ENCODE measurements around the gene FCHO1.
"Not testable (repeated sequence)": the region's sequence is repeated elsewhere in the genome, so short reads cannot be mapped to it uniquely, and the experiment has no call there.

FCHO1 gene

GRCh38 chr19:17796013-17796837 lies 44.9 kb downstream of the FCHO1 start:
- no peak for DNase-seq

- no peak for DNase-seq
These were observed 45.7 kb downstream of the FCHO1 start for GRCh38 chr19:17796838-17797423.

GRCh38 chr19:17797424-17798201 lies 46.3 kb downstream of the FCHO1 start:
- no peak for DNase-seq

DNA sequence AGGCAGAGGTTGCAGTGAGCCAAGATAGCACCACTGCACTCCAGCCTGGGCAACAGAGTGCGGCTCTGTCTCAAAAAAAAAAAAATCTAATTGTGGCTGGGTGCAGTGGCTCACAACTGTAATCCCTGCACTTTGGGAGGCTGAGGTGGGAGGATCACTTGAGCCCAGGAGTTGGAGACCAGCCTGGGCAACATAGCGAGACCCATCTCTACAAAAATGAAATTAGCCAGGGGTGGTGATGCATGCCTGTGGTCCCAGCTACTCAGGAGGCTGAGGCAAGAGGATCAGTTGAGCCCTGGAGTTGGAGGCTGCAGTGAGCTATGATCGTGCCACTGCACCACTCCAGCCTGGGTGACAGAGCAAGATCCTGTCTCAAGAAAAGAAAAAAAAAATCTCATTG lies 47.3 kb downstream of the FCHO1 start:
- DNase-seq = not testable (repeated sequence)

GRCh38 chr19:17802137-17802858 lies 51.0 kb downstream of the FCHO1 start:
- no peak for DNase-seq

DNA sequence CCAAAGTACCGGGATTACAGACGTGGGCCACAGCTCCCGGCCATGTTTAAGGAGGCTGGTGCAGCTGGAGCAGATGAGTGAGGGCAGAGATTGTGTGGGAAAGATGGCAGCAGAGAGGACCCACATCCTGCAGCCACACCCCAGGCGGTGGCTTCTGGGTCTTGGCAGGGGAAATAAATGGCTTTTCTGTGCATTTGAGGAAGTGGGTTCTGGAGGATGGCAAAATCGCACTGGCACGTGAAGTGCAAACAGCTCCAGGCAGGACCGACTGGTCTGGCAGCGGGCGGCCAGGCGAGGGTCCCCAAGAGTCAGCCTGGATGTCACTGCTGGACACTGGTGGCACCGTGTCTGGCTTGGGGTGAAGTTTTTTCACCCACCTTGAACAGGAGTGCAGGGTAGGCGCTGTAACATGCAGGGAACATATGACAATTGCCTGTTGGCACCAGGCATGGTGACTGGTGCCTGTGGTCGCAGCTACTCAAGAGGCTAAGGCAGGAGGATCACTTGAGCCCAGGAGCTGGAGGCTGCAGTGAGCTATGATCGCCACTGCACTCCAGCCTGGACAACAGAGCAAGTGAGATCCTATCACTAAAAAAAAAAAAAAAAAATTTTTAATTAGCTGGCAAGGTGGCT lies 52.1 kb downstream of the FCHO1 start:
- DNase-seq = no peak

- DNase-seq = no peak
These were observed 54.1 kb downstream of the FCHO1 start for GRCh38 chr19:17805427-17805826.

- DNase-seq = no peak
These were observed 55.7 kb downstream of the FCHO1 start for GRCh38 chr19:17806945-17807344.

GRCh38 chr19:17807731-17808316 lies 56.5 kb downstream of the FCHO1 start:
- DNase-seq = no peak

DNA sequence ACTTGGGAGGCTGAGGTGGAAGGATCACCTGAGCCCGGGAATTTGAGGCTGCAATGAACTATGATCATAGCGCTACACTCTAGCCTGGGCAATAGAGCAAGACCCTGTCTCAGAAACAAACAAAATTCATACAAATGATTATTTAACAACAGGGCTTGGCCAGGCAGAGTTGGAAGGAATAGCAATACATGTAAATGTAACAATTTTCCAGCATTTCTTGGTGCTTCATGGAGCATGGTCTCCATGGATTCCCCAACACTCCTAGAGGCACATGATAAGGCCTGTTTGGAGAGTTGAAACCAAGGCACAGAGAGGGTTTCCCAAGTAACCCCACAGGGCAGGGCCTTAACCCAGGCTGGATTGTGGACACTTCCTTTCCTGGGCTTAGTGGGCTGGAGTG lies 59.8 kb downstream of the FCHO1 start:
- no peak for DNase-seq

- no peak for DNase-seq
These were observed 60.4 kb downstream of the FCHO1 start for GRCh38 chr19:17811681-17812080.

- no peak for DNase-seq
These were observed 60.8 kb downstream of the FCHO1 start for GRCh38 chr19:17812099-17812498.

DNA sequence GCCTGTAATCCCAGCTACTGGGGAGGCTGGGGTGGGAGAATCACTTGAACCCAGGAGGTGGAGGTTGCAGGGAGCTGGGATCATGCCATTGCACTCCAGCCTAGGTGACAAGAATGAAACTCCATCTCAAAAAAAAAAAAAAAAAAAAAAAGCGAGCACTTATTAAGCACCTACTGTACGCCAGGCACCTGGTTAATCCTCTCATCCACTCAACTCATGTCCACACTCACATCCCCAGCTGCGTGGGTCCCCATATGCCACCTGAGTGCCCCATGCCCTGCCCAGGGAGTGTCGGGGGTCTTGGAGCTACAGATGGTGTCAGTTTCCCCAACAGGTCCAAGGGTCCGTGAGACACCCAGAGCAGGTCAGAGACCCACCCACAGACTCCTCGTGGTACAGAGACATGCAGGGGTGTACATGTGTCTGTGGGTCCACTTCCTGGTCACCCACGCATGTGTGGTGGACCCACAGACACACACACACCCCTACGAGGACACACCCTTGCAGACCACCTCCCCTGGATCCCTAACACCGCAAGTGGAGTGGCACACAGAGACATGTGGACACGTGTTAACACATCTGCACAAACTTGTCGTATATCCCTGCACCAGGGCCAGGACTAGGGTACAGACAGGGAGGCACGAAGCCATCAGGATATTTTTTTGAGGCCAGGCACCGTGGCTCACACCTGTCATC lies 66.5 kb downstream of the FCHO1 start:
- DNase-seq = no peak

DNA sequence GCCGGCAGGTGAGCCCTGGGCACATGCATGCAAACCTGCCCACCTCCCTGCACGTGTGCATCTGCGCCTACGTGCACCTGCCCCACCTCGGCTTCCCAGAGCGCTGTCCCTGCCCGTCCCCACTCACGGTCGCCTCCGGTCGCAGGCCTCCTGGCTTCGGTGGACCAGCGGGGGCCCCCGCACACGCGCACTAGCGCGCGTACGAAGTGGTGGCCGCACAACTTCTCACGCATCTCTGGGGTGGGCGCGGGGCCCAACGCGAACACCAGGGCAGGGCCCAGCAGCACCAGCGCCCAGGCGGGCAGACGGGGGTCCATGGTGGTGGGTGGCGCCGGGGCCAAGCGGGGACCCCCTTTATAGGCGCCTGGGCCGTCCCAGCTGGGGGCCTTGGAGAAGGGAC lies 69.9 kb downstream of the FCHO1 start, which contains the start of gene INSL3:
Gene INSL3, minus strand, starts transcription at position 330 of the 400 bp plus-strand sequence. Its CDS starts 13 bp downstream, at position 317.
- no peak for DNase-seq

DNA sequence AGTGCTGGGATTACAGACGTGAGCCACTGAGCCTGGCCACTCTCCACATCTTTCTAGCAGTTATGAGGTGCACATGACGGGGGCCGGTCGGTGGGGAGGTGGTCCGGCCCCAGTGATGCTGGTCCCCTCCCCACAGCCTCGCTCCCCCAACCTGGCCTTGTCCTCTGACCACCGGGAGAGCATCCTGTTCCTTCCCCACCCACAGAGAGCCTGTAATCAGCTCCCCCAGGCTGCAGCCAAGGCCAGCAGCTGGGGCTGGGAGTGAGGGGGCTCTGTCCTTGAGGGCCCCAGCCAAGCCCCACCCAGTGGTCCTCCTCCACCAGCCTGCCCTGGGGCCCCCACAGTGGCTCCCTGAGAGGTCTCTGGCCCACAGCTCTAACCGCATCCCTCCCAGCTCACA lies 73.1 kb downstream of the FCHO1 start:
- DNase-seq = no peak

DNA sequence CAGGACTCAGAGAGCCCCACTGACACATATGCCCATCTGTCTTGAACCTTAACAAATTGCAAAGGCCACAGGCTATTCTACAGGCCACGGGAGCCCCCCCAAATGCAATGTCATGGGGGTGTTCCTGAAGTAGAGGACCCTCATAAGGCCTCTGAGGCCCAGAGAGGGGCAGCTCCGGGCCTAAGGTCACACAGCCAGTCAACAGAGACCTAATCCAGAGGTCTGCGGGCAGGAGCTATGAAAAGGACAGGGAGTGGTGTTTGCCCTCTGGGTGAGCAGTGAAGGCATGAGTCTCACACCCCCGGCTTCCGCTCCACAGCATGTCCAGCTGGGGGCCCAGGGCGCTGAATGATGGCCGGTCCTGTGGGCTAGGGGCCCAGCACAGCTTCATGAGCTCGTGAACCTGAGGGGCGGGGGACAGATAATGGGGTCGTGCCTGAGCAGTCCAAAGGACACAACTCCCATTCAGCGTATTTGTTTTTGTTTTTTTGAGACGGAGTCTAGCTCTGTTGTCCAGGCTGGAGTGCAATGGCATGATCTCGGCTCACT lies 75.3 kb downstream of the FCHO1 start:
- DNase-seq = no peak

- DNase-seq = no peak
These were observed 78.7 kb downstream of the FCHO1 start for GRCh38 chr19:17829855-17830566.

DNA sequence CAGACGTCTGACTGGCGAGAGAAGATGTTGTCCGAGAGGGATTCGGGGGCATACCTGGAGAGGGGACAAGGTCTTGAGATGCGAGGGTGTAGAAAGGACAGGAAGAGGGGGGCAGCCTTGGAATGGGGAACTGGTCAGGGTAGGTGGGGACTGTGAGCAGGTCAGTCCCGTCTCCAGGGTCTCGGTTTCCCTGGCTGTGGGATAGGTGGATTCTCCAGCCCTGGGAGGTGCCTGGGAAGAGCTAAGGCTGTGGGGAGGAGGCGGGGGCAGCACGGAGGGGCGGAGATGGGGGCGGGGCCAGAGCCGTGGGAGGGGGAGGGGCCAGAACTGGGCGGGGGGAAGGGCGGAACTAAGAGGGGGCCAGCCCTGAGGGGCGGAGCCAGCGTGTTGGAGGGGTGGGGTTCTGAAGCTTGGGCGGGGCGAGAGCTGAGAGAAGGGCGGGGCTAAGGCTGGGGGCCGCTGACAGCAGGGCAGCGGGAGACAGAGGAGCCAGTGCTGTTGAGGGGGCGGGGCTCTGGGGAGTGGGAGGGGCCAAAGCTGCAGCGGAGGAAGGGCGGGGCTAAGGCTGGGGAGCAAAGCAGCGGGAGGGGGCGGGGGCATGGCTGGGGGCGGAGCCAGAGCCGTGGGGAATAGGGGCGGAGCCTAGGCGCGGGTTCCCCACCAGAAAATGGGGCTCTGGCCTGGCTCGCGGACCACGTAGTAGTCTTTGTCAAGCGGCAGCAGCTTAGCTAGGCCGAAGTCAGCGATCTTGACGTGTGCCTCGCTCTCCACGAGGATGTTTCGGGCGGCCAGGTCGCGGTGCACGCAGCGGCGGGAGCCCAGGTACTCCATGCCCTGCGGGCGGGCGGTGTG lies 79.5 kb downstream of the FCHO1 start:
- DNase-seq = peak; percentile 63

- DNase-seq = no peak
These were observed 80.2 kb downstream of the FCHO1 start for GRCh38 chr19:17831419-17831888.

All from NCI-H1048 (cell line).